Suprapubic skin (tissue), 4 donors: ENCODE data around the gene RIOX2. TPM values are rescaled to one million over a fixed set of nuclear protein-coding genes. Genes with fewer than 3 reads are reported as not detected.
"Not testable (repeated sequence)": the region's sequence is repeated elsewhere in the genome, so short reads cannot be mapped to it uniquely, and the experiment has no call there.

ENCODE experiments used
- DNase-seq, 2 donors: peaks; one replicate each; pipeline ENCODE4 v3.0.0-alpha.2; 2019; ENCODE audit warnings: low spot score in 2 of 2
- H3K27ac ChIP-seq: fragments of 200-600 bp; sonication (generic); one replicate; pipeline ENCODE4 v1.5.1; 2019
- H3K27me3 ChIP-seq: fragments of 200-600 bp; sonication (generic); one replicate; pipeline ENCODE4 v1.5.1; 2019
- H3K36me3 ChIP-seq: fragments of 200-600 bp; sonication (generic); one replicate; pipeline ENCODE4 v1.5.1; 2019
- H3K4me1 ChIP-seq: fragments of 200-600 bp; sonication (generic); one replicate; pipeline ENCODE4 v1.5.1; 2019
- H3K4me3 ChIP-seq: fragments of 200-600 bp; sonication (generic); one replicate; pipeline ENCODE4 v1.5.1; 2019; ENCODE audit warnings: mild to moderate bottlenecking
- H3K9me3 ChIP-seq: fragments of 200-600 bp; sonication (generic); one replicate; pipeline ENCODE4 v1.5.1; 2019
- EP300 ChIP-seq: sonication (generic); formaldehyde crosslinking; IDR thresholded peaks from one replicate; pipeline ENCODE4 v1.6.1; 2017; ENCODE audit warnings: antibody characterized with exemption
- POLR2A ChIP-seq, 2 donors: fragments of 450-650 bp; IDR thresholded peaks; one replicate each; pipeline ENCODE4 v1.6.1; 2017; ENCODE audit warnings: antibody characterized with exemption in 2 of 2, mild to moderate bottlenecking in 2 of 2, moderate library complexity in 2 of 2
- POLR2AphosphoS5 ChIP-seq, 3 donors: sonication (generic); formaldehyde crosslinking; IDR thresholded peaks; one replicate each; pipeline ENCODE4 v1.6.1; 2017; ENCODE audit warnings: antibody characterized with exemption in 3 of 3
- WGBS: methylation state at CpG from one replicate; pipeline ENCODE4 v1.1.5; 2018; 5-methylcytosine and 5-hydroxymethylcytosine counted together
- total RNA-seq, 4 donors: library from RNA; depleted of rRNA; stranded (reverse); fragments of >200 nt; gene quantifications; one replicate each; pipeline ENCODE4 v1.1.0, GENCODE V29; 2016
- TF ChIP-seq, protein P1 (sequence below), 2 donors: fragments of 200-600 bp in 1 of 2; fragments of 450-650 bp in 1 of 2; sonication (generic) in 1 of 2; IDR thresholded peaks; one replicate each; pipeline ENCODE4 v1.5.1; 2016 to 2019; ENCODE audit warnings: antibody characterized with exemption in 2 of 2, mild to moderate bottlenecking in 1 of 2, moderate library complexity in 1 of 2

The RIOX2 gene
- total RNA-seq, 4 donors from 2014 or later = 30.1 to 44.1 (median 38.6) TPM

GRCh38 chr3:98012979-98013378 is 40.7 kb upstream of the RIOX2 start:
- TF ChIP-seq POLR2A (IDR thresholded peaks at IDR 0.05) (no peak), EP300 (no peak), POLR2AphosphoS5 (IDR thresholded peaks at IDR 0.05) (no peak)
- TF ChIP-seq, protein P1, sequence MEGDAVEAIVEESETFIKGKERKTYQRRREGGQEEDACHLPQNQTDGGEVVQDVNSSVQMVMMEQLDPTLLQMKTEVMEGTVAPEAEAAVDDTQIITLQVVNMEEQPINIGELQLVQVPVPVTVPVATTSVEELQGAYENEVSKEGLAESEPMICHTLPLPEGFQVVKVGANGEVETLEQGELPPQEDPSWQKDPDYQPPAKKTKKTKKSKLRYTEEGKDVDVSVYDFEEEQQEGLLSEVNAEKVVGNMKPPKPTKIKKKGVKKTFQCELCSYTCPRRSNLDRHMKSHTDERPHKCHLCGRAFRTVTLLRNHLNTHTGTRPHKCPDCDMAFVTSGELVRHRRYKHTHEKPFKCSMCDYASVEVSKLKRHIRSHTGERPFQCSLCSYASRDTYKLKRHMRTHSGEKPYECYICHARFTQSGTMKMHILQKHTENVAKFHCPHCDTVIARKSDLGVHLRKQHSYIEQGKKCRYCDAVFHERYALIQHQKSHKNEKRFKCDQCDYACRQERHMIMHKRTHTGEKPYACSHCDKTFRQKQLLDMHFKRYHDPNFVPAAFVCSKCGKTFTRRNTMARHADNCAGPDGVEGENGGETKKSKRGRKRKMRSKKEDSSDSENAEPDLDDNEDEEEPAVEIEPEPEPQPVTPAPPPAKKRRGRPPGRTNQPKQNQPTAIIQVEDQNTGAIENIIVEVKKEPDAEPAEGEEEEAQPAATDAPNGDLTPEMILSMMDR (IDR thresholded peaks at IDR 0.05) = no peak
- Histone ChIP-seq H3K27me3 (no peaks in the 10 kb centered on the region), H3K9me3 (no peaks in the 10 kb centered on the region), H3K36me3 (no peaks in the 10 kb centered on the region), H3K4me1 (peaks cover 22% of the 10 kb centered on the region), H3K27ac (no peak overlapping the region), H3K4me3 (no peak overlapping the region)
- no peak for DNase-seq
- 28% methylated on average over 2 of the region's 2 CpGs for WGBS

- H3K36me3 ChIP-seq, H3K27me3 ChIP-seq, DNase-seq, H3K4me3 ChIP-seq, H3K9me3 ChIP-seq, H3K27ac ChIP-seq: not testable (repeated sequence)
- peaks cover 22% of the 10 kb centered on the region for H3K4me1 ChIP-seq
- 92% methylated on average over 4 of the region's 4 CpGs for WGBS
Measured at GRCh38 chr3:98010883-98011449, 38.7 kb upstream of the RIOX2 start.

DNA sequence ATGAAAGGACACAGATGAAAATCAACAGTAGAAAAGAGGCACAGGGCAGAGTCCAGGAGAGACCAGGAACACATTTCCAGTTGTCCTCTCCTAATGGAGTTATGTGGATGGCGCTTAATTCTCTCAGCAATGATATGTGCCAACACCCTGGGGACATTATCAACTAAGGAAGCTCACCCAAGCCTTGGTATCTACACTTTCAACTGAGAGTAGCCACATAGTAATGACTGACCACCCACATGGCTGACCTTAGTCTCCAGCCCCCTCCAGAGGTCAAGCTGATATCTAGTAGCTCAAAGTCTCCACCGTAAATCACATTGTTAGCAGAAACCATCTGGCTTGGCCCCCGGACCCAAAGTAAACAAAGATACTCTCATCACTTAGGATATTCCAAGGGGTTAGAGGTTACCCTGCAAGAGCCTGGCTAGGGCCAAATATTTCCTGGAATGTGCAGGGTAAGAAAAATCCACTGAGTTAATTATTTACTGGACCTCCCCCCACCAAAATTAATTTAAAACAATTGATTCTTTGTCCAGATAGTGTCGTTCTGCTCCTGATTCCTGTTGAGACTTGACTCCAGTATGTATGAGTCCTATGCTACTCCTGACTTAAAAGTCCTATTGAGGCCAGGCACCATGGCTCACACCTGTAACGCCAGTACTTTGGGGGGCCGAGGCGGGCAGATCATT is 38.1 kb upstream of the RIOX2 start:
- Histone ChIP-seq H3K4me3 (no peak overlapping the region), H3K4me1 (peaks cover 22% of the 10 kb centered on the region), H3K27me3 (no peaks in the 10 kb centered on the region), H3K27ac (no peak overlapping the region), H3K36me3 (no peaks in the 10 kb centered on the region), H3K9me3 (no peaks in the 10 kb centered on the region)
- 83% methylated on average over 7 of the region's 7 CpGs for WGBS
- DNase-seq = no peak
- TF ChIP-seq POLR2A (IDR thresholded peaks at IDR 0.05) (no peak), EP300 (no peak), POLR2AphosphoS5 (IDR thresholded peaks at IDR 0.05) (no peak)
- TF ChIP-seq, protein P1 (IDR thresholded peaks at IDR 0.05) = no peak

DNA sequence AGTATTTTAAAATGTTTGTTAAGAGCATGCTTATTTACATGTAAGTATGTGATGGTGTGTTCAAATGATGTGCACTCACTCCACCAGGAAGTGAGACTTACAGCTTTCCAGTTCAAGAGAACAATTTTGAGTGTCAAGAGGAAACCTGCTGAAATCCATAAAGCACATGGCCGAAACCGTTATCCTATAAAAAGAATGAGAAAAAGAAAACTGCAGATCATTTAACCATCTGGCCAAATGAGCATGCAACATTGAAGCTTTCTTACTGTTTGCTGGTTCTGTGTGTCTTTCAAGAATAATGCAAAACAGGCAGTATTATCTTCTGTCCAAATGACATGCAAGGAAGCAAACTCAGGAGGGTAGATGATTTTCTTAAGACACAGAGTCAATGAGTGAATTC is 36.6 kb upstream of the RIOX2 start:
- H3K27ac ChIP-seq = no peak overlapping the region
- H3K4me1 ChIP-seq = peaks cover 14% of the 10 kb centered on the region
- no peak for DNase-seq
- H3K9me3 ChIP-seq = no peaks in the 10 kb centered on the region
- no peaks in the 10 kb centered on the region for H3K27me3 ChIP-seq
- TF ChIP-seq, protein P1 (IDR thresholded peaks at IDR 0.05) = no peak
- TF ChIP-seq EP300 (no peak), POLR2AphosphoS5 (IDR thresholded peaks at IDR 0.05) (no peak), POLR2A (IDR thresholded peaks at IDR 0.05) (no peak)
- 67% methylated on average over 2 of the region's 2 CpGs for WGBS
- no peaks in the 10 kb centered on the region for H3K36me3 ChIP-seq
- no peak overlapping the region for H3K4me3 ChIP-seq

GRCh38 chr3:98005438-98005837 is 33.2 kb upstream of the RIOX2 start:
- WGBS = 79% methylated on average over 2 of the region's 2 CpGs
- DNase-seq = no peak

More at GRCh38 chr3:98005438-98005837, 33.2 kb upstream of the RIOX2 start:
- Histone ChIP-seq H3K27me3 (no peaks in the 10 kb centered on the region), H3K4me1 (no peaks in the 10 kb centered on the region), H3K9me3 (no peaks in the 10 kb centered on the region), H3K27ac (no peak overlapping the region), H3K36me3 (no peaks in the 10 kb centered on the region), H3K4me3 (no peak overlapping the region)
- TF ChIP-seq, protein P1 (IDR thresholded peaks at IDR 0.05) = no peak
- TF ChIP-seq POLR2A (IDR thresholded peaks at IDR 0.05) (no peak), EP300 (no peak), POLR2AphosphoS5 (IDR thresholded peaks at IDR 0.05) (no peak)
